Neural progenitor cell (in vitro differentiated cells): ENCODE measurements around the gene TAF5. TPM values are rescaled to one million over a fixed set of nuclear protein-coding genes. Genes with fewer than 3 reads are reported as not detected.
A peak's percentile ranks its signal among the peaks of the same experiment; 100 is the strongest.

Experiments
- DNase-seq: peaks from one replicate; pipeline ENCODE4 v3.0.0-alpha.2; 2016; ENCODE audit warnings: low spot score
- H2AFZ ChIP-seq: fragments of 200-600 bp; sonication (generic); replicated peaks from 2 replicates; pipeline ENCODE4 v1.6.1; 2016; ENCODE audit warnings: antibody characterized with exemption
- H3F3A ChIP-seq: fragments of 200-600 bp; sonication (generic); 2 replicates; pipeline ENCODE4 v1.6.1; 2016; ENCODE audit warnings: antibody characterized with exemption, low read depth
- H3K27ac ChIP-seq: fragments of 200-600 bp; sonication (generic); 2 replicates; pipeline ENCODE4 v1.5.1; 2016; ENCODE audit warnings: mild to moderate bottlenecking
- H3K27me3 ChIP-seq: fragments of 200-600 bp; sonication (generic); 2 replicates; pipeline ENCODE4 v1.6.1; 2016; ENCODE audit warnings: mild to moderate bottlenecking, moderate library complexity
- H3K36me3 ChIP-seq: fragments of 200-600 bp; sonication (generic); 2 replicates; pipeline ENCODE4 v1.5.1; 2016
- H3K4me1 ChIP-seq: fragments of 200-600 bp; sonication (generic); 2 replicates; pipeline ENCODE4 v1.6.1; 2016; ENCODE audit warnings: mixed run types
- H3K4me2 ChIP-seq: fragments of 200-600 bp; sonication (generic); 2 replicates; pipeline ENCODE4 v1.6.1; 2016
- H3K4me3 ChIP-seq: fragments of 200-600 bp; sonication (generic); 2 replicates; pipeline ENCODE4 v1.5.1; 2016
- H3K79me2 ChIP-seq: fragments of 200-600 bp; sonication (generic); 2 replicates; pipeline ENCODE4 v1.6.1; 2016; ENCODE audit warnings: low read depth
- H3K9ac ChIP-seq: fragments of 200-600 bp; sonication (generic); 2 replicates; pipeline ENCODE4 v1.6.1; 2016
- H3K9me3 ChIP-seq: fragments of 200-600 bp; sonication (generic); 2 replicates; pipeline ENCODE4 v1.5.1; 2016; ENCODE audit warnings: low read depth
- H4K20me1 ChIP-seq: fragments of 200-600 bp; sonication (generic); 2 replicates; pipeline ENCODE4 v1.6.1; 2016; ENCODE audit warnings: low read depth
- H3K27ac Mint-ChIP-seq: 3 replicates; pipeline ENCODE4 v1.8.0; 2021; ENCODE audit warnings: mixed read lengths
- H3K27me3 Mint-ChIP-seq: 2 replicates; pipeline ENCODE4 v1.8.0; 2022; ENCODE audit warnings: low read depth, mild to moderate bottlenecking, inconsistent platforms, moderate library complexity, mixed read lengths; ENCODE audit not compliant: insufficient read depth
- H3K36me3 Mint-ChIP-seq: 3 replicates; pipeline ENCODE4 v1.8.0; 2021; ENCODE audit warnings: mixed read lengths
- H3K4me1 Mint-ChIP-seq: 3 replicates; pipeline ENCODE4 v1.8.0; 2021; ENCODE audit warnings: mixed read lengths
- H3K4me3 Mint-ChIP-seq: 3 replicates; pipeline ENCODE4 v1.8.0; 2021; ENCODE audit warnings: mild to moderate bottlenecking, moderate library complexity, mixed read lengths
- H3K9me3 Mint-ChIP-seq: 3 replicates; pipeline ENCODE4 v1.8.0; 2020; ENCODE audit warnings: mixed read lengths
- CTCF ChIP-seq: fragments of 200-600 bp; sonication (generic); IDR thresholded peaks from 2 replicates; pipeline ENCODE4 v1.5.1; 2017; ENCODE audit warnings: antibody characterized with exemption, mild to moderate bottlenecking
- EZH2 ChIP-seq: fragments of 200-600 bp; sonication (generic); IDR thresholded peaks from 2 replicates; pipeline ENCODE4 v1.6.1; 2017; ENCODE audit warnings: antibody characterized with exemption, mild to moderate bottlenecking, moderate library complexity
- EZH2phosphoT487 ChIP-seq: fragments of 200-600 bp; sonication (generic); IDR thresholded peaks from 2 replicates; pipeline ENCODE4 v1.6.1; 2017; ENCODE audit warnings: antibody characterized with exemption
- total RNA-seq: library from RNA; depleted of rRNA; stranded (reverse); fragments of >200 nt; gene quantifications from 2 replicates; pipeline ENCODE4 v1.2.3, GENCODE V29; 2015; ENCODE audit warnings: low replicate concordance

The TAF5 gene
- total RNA-seq, 1 donor from 2014 or later, result 22.7 TPM

GRCh38 chr10:103427866-103428265 is 60.1 kb downstream of the TAF5 start:
- Mint-ChIP-seq H3K4me1 (no peaks in the 10 kb centered on the region), H3K27me3 (no peaks in the 10 kb centered on the region), H3K4me3 (no peak overlapping the region), H3K27ac (no peak overlapping the region), H3K9me3 (no peaks in the 10 kb centered on the region), H3K36me3 (peaks cover 34% of the 10 kb centered on the region)
- H3K36me3 ChIP-seq, result peaks cover 17% of the 10 kb centered on the region
- no peak overlapping the region for H3K4me2 ChIP-seq
- no peak overlapping the region for H2AFZ ChIP-seq
- DNase-seq, result no peak
- no peak overlapping the region for H3K27ac ChIP-seq
- TF ChIP-seq EZH2, result no peak
- TF ChIP-seq CTCF, result no peak
- TF ChIP-seq EZH2phosphoT487, result no peak
- no peaks in the 10 kb centered on the region for H3F3A ChIP-seq
- H3K79me2 ChIP-seq, result no peaks in the 10 kb centered on the region
- H3K4me1 ChIP-seq, result no peaks in the 10 kb centered on the region
- no peaks in the 10 kb centered on the region for H4K20me1 ChIP-seq
- H3K27me3 ChIP-seq, result no peaks in the 10 kb centered on the region
- no peak overlapping the region for H3K9ac ChIP-seq
- H3K9me3 ChIP-seq, result no peaks in the 10 kb centered on the region
- no peak overlapping the region for H3K4me3 ChIP-seq

- Histone ChIP-seq H3K4me2 (no peak overlapping the region), H3K9me3 (no peaks in the 10 kb centered on the region), H3K4me3 (no peak overlapping the region), H3F3A (no peaks in the 10 kb centered on the region), H3K36me3 (peaks cover 17% of the 10 kb centered on the region), H3K27ac (no peak overlapping the region), H4K20me1 (no peaks in the 10 kb centered on the region), H3K79me2 (no peaks in the 10 kb centered on the region), H3K4me1 (no peaks in the 10 kb centered on the region), H3K9ac (peak overlapping the region; percentile 27), H2AFZ (no peak overlapping the region), H3K27me3 (no peaks in the 10 kb centered on the region)
- no peaks in the 10 kb centered on the region for H3K4me1 Mint-ChIP-seq
- H3K27ac Mint-ChIP-seq, result no peak overlapping the region
- peaks cover 34% of the 10 kb centered on the region for H3K36me3 Mint-ChIP-seq
- DNase-seq, result no peak
- no peak overlapping the region for H3K4me3 Mint-ChIP-seq
- H3K27me3 Mint-ChIP-seq, result peaks cover 2% of the 10 kb centered on the region
- TF ChIP-seq EZH2phosphoT487, result no peak
- TF ChIP-seq EZH2, result no peak
- no peak for TF ChIP-seq CTCF
- H3K9me3 Mint-ChIP-seq, result no peaks in the 10 kb centered on the region
Measured at GRCh38 chr10:103428989-103429643, 61.3 kb downstream of the TAF5 start.

DNA sequence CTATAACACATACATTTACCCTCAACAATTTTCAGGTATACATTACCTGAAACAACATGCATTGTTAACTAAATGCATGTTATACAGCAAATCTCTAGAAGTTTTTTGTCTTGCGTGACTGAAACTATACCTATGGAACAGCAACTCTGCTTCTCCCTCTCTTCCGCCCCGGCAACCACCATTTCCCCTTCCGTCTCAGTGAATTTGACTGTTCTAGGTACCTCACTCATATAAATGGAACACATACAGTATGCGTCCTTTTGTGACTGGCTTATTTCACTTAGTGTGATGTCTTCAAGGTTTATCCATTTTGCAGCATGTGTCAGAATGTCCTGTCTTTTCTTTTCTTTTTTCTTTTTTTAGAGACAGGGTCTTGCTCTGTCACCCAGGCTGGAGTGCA is 61.9 kb downstream of the TAF5 start:
- H3K9me3 Mint-ChIP-seq, result no peaks in the 10 kb centered on the region
- Histone ChIP-seq H3K27me3 (no peaks in the 10 kb centered on the region), H3K9ac (no peak overlapping the region), H3K4me1 (no peaks in the 10 kb centered on the region), H3K79me2 (no peaks in the 10 kb centered on the region), H2AFZ (no peak overlapping the region), H4K20me1 (no peaks in the 10 kb centered on the region), H3K27ac (no peak overlapping the region), H3K4me3 (no peak overlapping the region), H3K36me3 (peaks cover 17% of the 10 kb centered on the region), H3K9me3 (no peaks in the 10 kb centered on the region), H3K4me2 (no peak overlapping the region), H3F3A (no peaks in the 10 kb centered on the region)
- peaks cover 30% of the 10 kb centered on the region for H3K36me3 Mint-ChIP-seq
- peaks cover 2% of the 10 kb centered on the region for H3K27me3 Mint-ChIP-seq
- no peaks in the 10 kb centered on the region for H3K4me1 Mint-ChIP-seq
- no peak overlapping the region for H3K27ac Mint-ChIP-seq
- no peak overlapping the region for H3K4me3 Mint-ChIP-seq
- TF ChIP-seq EZH2phosphoT487 (no peak), EZH2 (no peak), CTCF (no peak)
- no peak for DNase-seq
